T follicular helper cell (primary cell): ENCODE results near the gene ERN1.

Experiments
- DNase-seq: peaks from one replicate; pipeline ENCODE4 v3.0.0-alpha.2; 2020; ENCODE audit warnings: low read depth

The ERN1 gene

GRCh38 chr17:64084086-64084939, 45.6 kb downstream of the ERN1 start:
- DNase-seq = no peak

GRCh38 chr17:64083563-64084085, 46.3 kb downstream of the ERN1 start:
- DNase-seq = no peak

DNA sequence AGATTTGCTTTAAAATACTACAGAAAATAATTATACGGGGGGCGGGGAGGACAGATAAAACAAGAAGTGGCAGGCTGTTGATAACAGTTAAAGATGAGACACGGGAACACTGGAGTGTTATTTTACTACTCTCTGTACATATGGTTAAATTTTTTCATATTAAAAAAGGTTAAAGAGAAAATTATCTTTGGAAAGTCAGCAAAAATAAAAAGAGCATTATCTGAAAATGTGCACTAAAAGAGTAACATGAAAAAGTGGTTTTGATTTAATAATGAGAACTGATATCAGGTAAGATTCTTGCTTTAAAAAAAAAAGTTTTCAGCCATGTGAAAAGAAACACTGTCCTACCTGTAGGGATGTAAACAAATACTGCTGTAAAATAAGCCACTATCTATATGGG, 46.9 kb downstream of the ERN1 start:
- no peak for DNase-seq

DNA sequence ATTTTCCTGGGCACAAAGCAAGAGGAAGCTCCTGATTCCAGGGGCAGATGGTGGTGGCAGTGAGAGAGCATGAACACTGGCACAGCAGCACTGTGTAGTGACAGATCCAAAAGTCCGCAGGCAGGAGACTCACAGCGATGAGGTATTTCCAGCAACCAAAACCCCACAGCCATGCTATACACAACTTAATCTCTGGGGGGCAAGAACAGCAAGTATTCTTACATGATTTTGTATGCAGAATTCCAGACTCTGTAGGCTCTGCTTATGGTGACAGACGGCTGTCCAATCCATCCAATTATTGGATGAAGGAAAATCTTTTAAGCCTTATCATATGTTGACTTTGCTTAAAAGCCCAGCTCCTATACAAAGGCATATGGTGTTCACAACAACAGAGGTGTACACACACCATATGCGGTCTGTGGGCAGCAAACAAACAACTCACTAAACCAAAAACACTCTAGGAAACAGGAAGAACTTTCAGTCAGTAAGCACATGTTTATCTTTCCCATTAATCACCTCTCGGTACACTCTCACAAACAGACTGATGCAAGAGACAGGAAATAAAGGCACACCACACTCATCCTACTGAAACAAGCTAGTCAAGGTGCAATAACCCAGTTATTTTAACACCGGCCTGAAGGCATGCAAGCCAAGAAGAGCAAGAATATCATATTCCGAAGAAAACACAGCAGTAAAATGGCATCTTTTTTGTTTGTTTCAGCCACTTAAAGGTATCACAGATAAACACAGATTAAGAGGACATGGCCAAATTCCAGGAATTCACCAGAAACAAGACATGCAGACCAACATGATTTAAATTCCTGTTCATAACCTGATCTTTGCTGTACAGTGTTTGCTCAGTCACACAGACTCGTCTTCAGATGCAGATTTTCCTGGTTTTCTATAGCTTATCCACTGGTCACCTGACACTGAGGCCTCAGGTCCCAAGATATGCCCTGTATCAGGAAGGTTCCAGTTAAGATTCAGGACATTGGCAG, 47.8 kb downstream of the ERN1 start:
- DNase-seq = peak; percentile 19

DNA sequence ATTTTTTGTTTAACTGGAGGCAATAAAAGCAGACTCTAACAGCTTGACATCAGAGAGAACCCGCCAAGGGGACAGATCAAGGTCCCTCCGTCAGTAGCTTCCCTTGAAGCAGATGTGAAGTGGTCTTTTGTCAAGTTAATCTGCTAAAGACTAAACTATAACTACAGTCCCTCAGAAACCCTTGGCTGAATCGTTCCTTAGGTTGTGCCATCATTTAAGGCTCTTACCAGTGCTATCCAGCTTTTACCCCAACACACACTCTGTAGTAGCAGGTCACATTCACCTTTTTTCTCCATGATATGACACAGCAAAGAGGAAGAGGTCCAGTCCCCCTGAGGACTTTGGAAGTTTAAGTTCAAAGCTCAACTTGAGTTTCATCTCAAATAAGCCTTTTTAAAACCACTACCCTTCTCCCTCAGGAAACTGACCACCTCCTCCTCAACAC, 49.7 kb downstream of the ERN1 start:
- no peak for DNase-seq

DNA sequence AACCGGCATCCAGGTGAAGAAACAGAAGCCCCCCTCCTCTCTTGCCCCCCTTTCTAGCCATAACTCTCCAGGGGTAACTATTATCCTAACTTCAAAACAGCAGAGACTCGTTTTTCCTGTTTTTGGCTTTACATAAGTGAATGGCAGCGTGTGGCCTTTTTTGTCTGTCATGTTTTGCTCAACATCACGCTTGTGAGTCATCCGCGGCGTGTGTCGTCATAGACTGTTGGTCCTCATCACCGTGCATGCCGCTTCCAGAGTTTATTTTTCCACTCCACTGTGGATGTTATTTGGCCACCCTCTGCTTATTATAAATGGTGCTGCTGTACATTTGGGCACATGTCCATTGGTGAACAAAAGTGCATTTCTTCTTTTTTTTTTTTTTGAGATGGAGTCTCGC, 52.6 kb downstream of the ERN1 start:
- no peak for DNase-seq

- DNase-seq = no peak
Measured at GRCh38 chr17:64075913-64076312, 54.0 kb downstream of the ERN1 start.

- DNase-seq = no peak
Measured at GRCh38 chr17:64074704-64075426, 55.1 kb downstream of the ERN1 start.

DNA sequence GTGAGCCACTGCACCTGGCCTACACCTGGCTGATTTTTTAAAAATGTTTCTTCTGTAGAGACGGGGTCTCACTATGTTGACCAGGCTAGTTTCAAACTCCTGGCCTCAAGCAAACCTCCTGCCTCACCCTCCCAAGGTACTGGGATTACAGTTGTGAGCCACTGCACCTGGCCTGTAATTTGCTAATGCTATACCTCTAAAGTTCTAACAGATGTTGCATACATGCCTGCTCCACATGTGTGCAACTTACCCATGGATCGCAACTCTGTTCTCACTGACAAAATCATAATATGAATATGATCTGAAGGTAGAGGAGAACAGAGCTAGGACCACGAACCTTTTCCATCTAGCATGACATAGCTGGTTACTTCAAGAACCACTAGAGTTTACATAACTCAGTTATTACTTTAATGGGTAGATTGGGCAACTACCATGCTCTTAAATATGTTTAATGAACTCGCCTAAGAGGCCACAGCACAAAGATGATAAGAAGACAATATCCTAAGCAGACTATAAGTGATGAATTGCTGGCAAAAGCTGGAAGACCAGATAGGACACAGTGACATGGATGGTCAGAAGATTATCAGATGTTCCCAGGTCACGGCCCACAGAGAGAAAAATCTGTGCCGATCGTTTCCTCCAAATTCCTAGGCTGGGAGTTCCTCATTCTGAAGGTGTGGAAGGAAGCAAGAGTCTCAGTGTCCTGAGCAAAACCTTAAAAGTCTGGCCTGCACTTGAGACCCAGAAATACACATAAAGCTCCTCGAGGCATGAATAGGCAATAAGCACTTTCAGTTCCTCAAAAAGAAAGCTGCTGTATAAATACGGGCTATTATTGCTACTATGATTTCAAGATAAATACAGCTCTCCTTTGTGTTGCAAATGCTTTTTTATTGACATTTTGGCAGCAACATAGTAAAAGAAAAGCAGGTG, 55.9 kb downstream of the ERN1 start:
- no peak for DNase-seq

- no peak for DNase-seq
Measured at GRCh38 chr17:64071111-64071510, 58.8 kb downstream of the ERN1 start.

GRCh38 chr17:64070213-64070612, 59.7 kb downstream of the ERN1 start:
- DNase-seq = no peak

DNA sequence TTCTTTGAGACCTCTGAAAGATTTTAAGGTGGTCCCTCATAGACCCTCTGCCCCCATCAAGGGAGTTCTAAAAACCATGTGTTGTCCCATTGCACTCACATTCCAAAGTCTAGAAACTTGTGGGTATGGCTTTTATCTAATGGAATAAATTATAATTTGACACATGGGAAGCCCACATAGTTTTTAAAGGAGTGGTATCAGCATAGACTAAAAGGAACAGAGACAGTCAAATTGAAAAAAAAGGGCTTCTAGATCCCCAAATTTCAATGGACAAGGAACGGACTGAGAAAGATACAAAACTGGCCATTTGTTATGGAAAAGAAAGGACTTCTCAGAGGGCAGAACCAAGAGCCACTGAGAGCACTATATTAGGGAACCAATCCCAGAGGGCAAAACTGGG, 60.8 kb downstream of the ERN1 start:
- DNase-seq = no peak

- no peak for DNase-seq
Measured at GRCh38 chr17:64067657-64068056, 62.3 kb downstream of the ERN1 start.

- DNase-seq = no peak
Measured at GRCh38 chr17:64066716-64067115, 63.2 kb downstream of the ERN1 start.

- no peak for DNase-seq
Measured at GRCh38 chr17:64065161-64065560, 64.8 kb downstream of the ERN1 start.

DNA sequence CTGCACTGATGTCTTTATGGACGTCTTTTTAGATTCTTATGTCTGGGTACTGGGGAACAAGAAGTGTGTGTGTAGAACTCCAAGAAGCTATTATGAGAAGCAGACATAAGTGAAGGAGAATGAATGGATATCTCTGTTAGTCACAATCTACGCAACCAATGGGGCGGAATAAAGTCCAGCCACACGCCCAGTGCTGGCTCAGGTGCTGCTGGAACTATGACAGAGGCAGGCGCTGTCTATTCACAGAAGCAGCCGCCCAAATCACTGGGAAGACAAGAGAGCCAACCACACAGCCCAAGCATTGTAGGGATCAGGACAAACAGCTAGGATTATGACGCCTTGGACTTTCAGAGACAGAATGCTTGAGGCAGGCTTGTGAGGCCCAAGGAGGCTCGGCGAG, 65.6 kb downstream of the ERN1 start:
- DNase-seq = no peak

GRCh38 chr17:64063766-64064224, 66.1 kb downstream of the ERN1 start:
- peak; percentile 9 for DNase-seq

- DNase-seq = no peak
Measured at GRCh38 chr17:64063088-64063487, 66.9 kb downstream of the ERN1 start.

DNA sequence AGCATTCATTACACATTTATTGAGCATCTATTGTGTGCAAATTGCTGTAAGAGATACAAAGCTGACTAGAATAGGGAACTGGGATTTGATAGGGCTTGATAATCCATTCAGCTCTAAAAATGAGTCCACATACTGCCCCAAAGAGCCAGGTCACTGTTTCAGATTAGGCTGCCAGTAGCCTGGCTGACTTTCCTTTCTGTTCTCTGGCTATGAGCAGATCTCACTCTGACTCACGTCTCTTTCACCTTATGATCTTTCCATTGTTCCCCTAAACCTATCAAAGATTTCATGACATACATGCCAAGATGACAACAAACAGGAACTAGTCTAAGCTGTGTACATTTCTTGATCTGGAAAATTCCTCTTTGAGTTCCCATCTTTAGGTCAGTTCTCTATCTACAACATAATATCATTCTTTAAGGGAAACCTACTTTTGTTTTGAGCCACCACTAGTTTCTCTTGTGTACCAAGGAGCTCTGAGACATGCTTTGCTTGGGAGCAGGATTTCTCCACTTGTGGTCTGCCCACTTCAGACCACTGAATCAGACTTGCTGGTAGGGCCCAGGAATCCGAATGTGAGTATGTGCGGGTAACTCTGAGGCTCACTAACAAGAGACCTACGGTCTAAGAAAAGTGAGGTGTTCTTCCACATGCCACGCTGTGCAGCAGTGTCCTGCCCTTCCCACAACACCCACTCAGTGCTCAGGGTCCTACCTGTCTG, 68.6 kb downstream of the ERN1 start:
- DNase-seq = no peak

- no peak for DNase-seq
Measured at GRCh38 chr17:64060331-64060730, 69.6 kb downstream of the ERN1 start.
